GM19467 (cell line): Measurements from ENCODE around the gene MTMR1.

Experiments used
- ATAC-seq: cut with Tn5 transposase; IDR thresholded peaks from one replicate; pipeline ENCODE4 v1.9.1; 2021; ENCODE audit warnings: mild to moderate bottlenecking, moderate library complexity; ENCODE audit not compliant: unreplicated experiment

The MTMR1 gene

GRCh38 chrX:150761819-150762216 is 68.6 kb downstream of the MTMR1 start:
- no peak for ATAC-seq

- no peak for ATAC-seq
These were observed 69.3 kb downstream of the MTMR1 start for GRCh38 chrX:150762258-150763165.

GRCh38 chrX:150763303-150763797 is 70.2 kb downstream of the MTMR1 start:
- ATAC-seq = no peak

- ATAC-seq = no peak
These were observed 70.6 kb downstream of the MTMR1 start for GRCh38 chrX:150763810-150764209.

- ATAC-seq = no peak
These were observed 72.0 kb downstream of the MTMR1 start for GRCh38 chrX:150765237-150765636.

GRCh38 chrX:150765782-150766350 is 72.7 kb downstream of the MTMR1 start:
- ATAC-seq = no peak

GRCh38 chrX:150766351-150767044 is 73.3 kb downstream of the MTMR1 start:
- no peak for ATAC-seq

GRCh38 chrX:150767045-150767395 is 73.8 kb downstream of the MTMR1 start:
- no peak for ATAC-seq

GRCh38 chrX:150767475-150768131 is 74.4 kb downstream of the MTMR1 start:
- no peak for ATAC-seq

GRCh38 chrX:150768132-150768485 is 74.9 kb downstream of the MTMR1 start:
- no peak for ATAC-seq

GRCh38 chrX:150768580-150769190 is 75.5 kb downstream of the MTMR1 start:
- ATAC-seq = no peak

GRCh38 chrX:150769408-150769807 is 76.2 kb downstream of the MTMR1 start:
- no peak for ATAC-seq

GRCh38 chrX:150770623-150771022 is 77.4 kb downstream of the MTMR1 start:
- ATAC-seq = no peak

GRCh38 chrX:150771116-150771515 is 77.9 kb downstream of the MTMR1 start:
- no peak for ATAC-seq

GRCh38 chrX:150772150-150772970 is 79.2 kb downstream of the MTMR1 start:
- peak; percentile 75 for ATAC-seq

- ATAC-seq = no peak
These were observed 79.9 kb downstream of the MTMR1 start for GRCh38 chrX:150773117-150773516.

GRCh38 chrX:150773634-150774033 is 80.4 kb downstream of the MTMR1 start:
- no peak for ATAC-seq

- no peak for ATAC-seq
These were observed 81.8 kb downstream of the MTMR1 start for GRCh38 chrX:150774798-150775568.
